Neuronal stem cell (in vitro differentiated cells): Measurements from ENCODE around the gene ARHGAP21.

Experiments used
- DNase-seq: peaks from one replicate; pipeline ENCODE4 v3.0.0-alpha.2; 2013; ENCODE audit warnings: low spot score
- H2AFZ ChIP-seq: one replicate; pipeline ENCODE4 v1.6.1; 2013; ENCODE audit warnings: mild to moderate bottlenecking, low read length, inconsistent platforms
- H2AK5ac ChIP-seq: 2 replicates; pipeline ENCODE4 v1.6.1; 2013; ENCODE audit warnings: low read depth, mild to moderate bottlenecking, inconsistent platforms, low read length, moderate library complexity, mixed read lengths
- H2BK120ac ChIP-seq: 2 replicates; pipeline ENCODE4 v1.6.1; 2013; ENCODE audit warnings: low read depth, mild to moderate bottlenecking, inconsistent platforms, low read length, moderate library complexity, mixed read lengths
- H2BK12ac ChIP-seq: one replicate; pipeline ENCODE4 v1.6.1; 2013; ENCODE audit warnings: low read length, inconsistent platforms
- H2BK15ac ChIP-seq: 2 replicates; pipeline ENCODE4 v1.6.1; 2013; ENCODE audit warnings: mild to moderate bottlenecking, low read length, inconsistent platforms, mixed read lengths
- H2BK5ac ChIP-seq: one replicate; pipeline ENCODE4 v1.6.1; 2013; ENCODE audit warnings: inconsistent platforms, mild to moderate bottlenecking, low read length, moderate library complexity
- H3K14ac ChIP-seq: one replicate; pipeline ENCODE4 v1.6.1; 2013; ENCODE audit warnings: low read length, inconsistent platforms
- H3K18ac ChIP-seq: 2 replicates; pipeline ENCODE4 v1.6.1; 2013; ENCODE audit warnings: low read length, inconsistent platforms
- H3K23ac ChIP-seq: 2 replicates; pipeline ENCODE4 v1.6.1; 2013; ENCODE audit warnings: low read depth, mild to moderate bottlenecking, mixed read lengths, low read length, inconsistent platforms; ENCODE audit not compliant: poor library complexity
- H3K27ac ChIP-seq: replicated peaks from 3 replicates; pipeline ENCODE4 v1.5.1; 2013; ENCODE audit warnings: low read length, inconsistent platforms
- H3K27me3 ChIP-seq, 3 experiments: 2 replicates each; pipeline ENCODE4 v1.6.1; 2013; ENCODE audit warnings: low read length in 3 of 3, mild to moderate bottlenecking in 2 of 3, inconsistent platforms in 1 of 3, low read depth in 1 of 3, mixed read lengths in 1 of 3, moderate library complexity in 1 of 3; ENCODE audit not compliant: control insufficient read depth in 3 of 3, insufficient read depth in 3 of 3
- H3K36me3 ChIP-seq, 2 donors: replicated peaks in 1 of 2; 2 replicates each; pipeline ENCODE4 v1.6.1; 2013; ENCODE audit warnings: low read length in 2 of 2; ENCODE audit not compliant: control insufficient read depth in 2 of 2, insufficient read depth in 2 of 2
- H3K4ac ChIP-seq: 2 replicates; pipeline ENCODE4 v1.6.1; 2013; ENCODE audit warnings: inconsistent platforms, mild to moderate bottlenecking, low read length, moderate library complexity
- H3K4me1 ChIP-seq, 2 donors: 1 replicate in 1 of 2; 2 replicates in 1 of 2; pipeline ENCODE4 v1.6.1; 2013; ENCODE audit warnings: low read length in 2 of 2, low read depth in 1 of 2; ENCODE audit not compliant: control insufficient read depth in 2 of 2, insufficient read depth in 1 of 2
- H3K4me2 ChIP-seq: one replicate; pipeline ENCODE4 v1.6.1; 2013; ENCODE audit warnings: mild to moderate bottlenecking, low read length, inconsistent platforms; ENCODE audit not compliant: insufficient read depth, poor library complexity, severe bottlenecking
- H3K4me3 ChIP-seq, 2 donors: 2 replicates each; pipeline ENCODE4 v1.5.1; 2013; ENCODE audit warnings: low read length in 2 of 2, mild to moderate bottlenecking in 2 of 2, inconsistent platforms in 1 of 2, moderate library complexity in 1 of 2
- H3K79me1 ChIP-seq: one replicate; pipeline ENCODE4 v1.6.1; 2013; ENCODE audit warnings: low read depth, mild to moderate bottlenecking, inconsistent platforms, low read length, moderate library complexity
- H3K9ac ChIP-seq: one replicate; pipeline ENCODE4 v1.6.1; 2013; ENCODE audit warnings: mild to moderate bottlenecking, low read depth, low read length, inconsistent platforms; ENCODE audit not compliant: poor library complexity
- H3K9me3 ChIP-seq, 2 donors: replicated peaks in 1 of 2; 2 replicates each; pipeline versions ENCODE3 to v1.6.1; 2013; ENCODE audit warnings: low read length in 2 of 2, mild to moderate bottlenecking in 2 of 2, inconsistent platforms in 1 of 2, low read depth in 1 of 2, mixed read lengths in 1 of 2, moderate library complexity in 1 of 2; ENCODE audit not compliant: control insufficient read depth in 2 of 2, insufficient read depth in 1 of 2
- H4K8ac ChIP-seq: one replicate; pipeline ENCODE4 v1.6.1; 2013; ENCODE audit warnings: low read depth, mild to moderate bottlenecking, inconsistent platforms, low read length, moderate library complexity
- H4K91ac ChIP-seq: one replicate; pipeline ENCODE4 v1.6.1; 2013; ENCODE audit warnings: low read length, low read depth, mild to moderate bottlenecking, inconsistent platforms; ENCODE audit not compliant: poor library complexity
- WGBS, 2 donors: extraction: QIAGEN DNeasy Blood & Tissue Kit; methylation state at CpG; one replicate each; pipeline ENCODE4 v1.1.7; 2013; ENCODE audit warnings: missing lambda C conversion rate in 2 of 2, mixed read lengths in 1 of 2; ENCODE audit not compliant: insufficient read length in 2 of 2, insufficient replicate concordance in 1 of 2; ENCODE audit errors: extremely low coverage in 2 of 2; 5-methylcytosine and 5-hydroxymethylcytosine counted together

ARHGAP21 gene

GRCh38 chr10:24681572-24682088 lies 42.1 kb downstream of the ARHGAP21 start:
- Histone ChIP-seq H3K79me1 (no peaks in the 10 kb centered on the region), H4K91ac (no peak overlapping the region), H3K27ac (no peak overlapping the region), H2AFZ (no peak overlapping the region), H2BK5ac (no peak overlapping the region), H3K4me2 (no peak overlapping the region), H2BK120ac (no peak overlapping the region), H3K9me3 (peaks cover 0 to 26% of the 10 kb centered on the region in 2 donors), H3K14ac (no peak overlapping the region), H3K4ac (no peak overlapping the region), H2BK15ac (no peak overlapping the region), H3K9ac (no peak overlapping the region), H2BK12ac (no peak overlapping the region), H3K4me1 (no peaks in the 10 kb centered on the region), H3K4me3 (no peak overlapping the region), H3K18ac (no peak overlapping the region), H3K27me3 (no peaks in the 10 kb centered on the region), H4K8ac (no peak overlapping the region), H3K36me3 (peaks cover 1 to 14% of the 10 kb centered on the region in 2 donors), H3K23ac (no peak overlapping the region), H2AK5ac (no peak overlapping the region)
- WGBS, 2 donors = 100% methylated on average over 1 of the region's 6 CpGs; no CpG with 5 or more reads in 1 of the 2 donors
- no peak for DNase-seq

DNA sequence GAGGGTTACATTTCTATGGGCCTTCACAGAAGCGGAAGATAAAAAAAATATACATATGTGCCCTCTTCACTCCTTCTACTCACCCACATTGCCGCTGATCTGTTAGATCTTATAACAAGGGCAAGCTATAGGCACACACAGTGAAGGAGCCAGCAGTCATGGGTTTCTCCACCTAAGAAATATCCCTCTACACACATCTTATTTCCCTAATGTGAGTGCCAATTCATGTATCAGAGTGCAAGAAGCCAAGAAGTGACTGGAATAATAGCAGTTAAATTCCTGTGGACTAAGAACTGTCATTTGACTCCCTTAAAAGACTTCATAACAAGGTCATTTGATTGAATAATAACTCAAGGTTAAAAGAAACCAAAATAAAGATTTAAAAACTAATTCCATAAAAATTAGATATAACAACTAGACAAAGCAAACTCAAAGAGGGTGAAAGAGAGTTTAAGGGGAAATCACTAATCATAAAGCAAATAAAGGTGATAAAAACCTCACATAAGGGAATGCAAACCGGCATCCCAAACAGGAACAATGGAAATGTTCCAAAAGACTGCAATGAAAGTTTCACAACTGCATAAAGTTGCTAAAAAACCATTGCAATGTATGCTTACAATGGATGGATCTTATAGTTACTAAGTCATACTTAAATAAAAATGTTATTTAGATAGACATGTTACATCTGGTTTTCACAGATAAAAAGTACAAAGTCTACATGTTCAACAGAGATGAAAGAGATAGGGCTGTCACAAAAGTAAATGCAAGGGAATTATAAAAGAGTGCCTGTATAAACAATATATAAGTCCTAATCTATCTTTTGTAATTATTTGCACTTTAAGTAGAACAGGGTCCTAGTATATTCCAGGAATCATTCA lies 42.8 kb downstream of the ARHGAP21 start:
- H3K36me3 ChIP-seq = peaks cover 0 to 8% of the 10 kb centered on the region in 2 donors
- DNase-seq = no peak
- H2BK12ac ChIP-seq = no peak overlapping the region
- no peak overlapping the region for H2BK15ac ChIP-seq
- no peaks in the 10 kb centered on the region for H3K4me1 ChIP-seq
- no peak overlapping the region for H3K27ac ChIP-seq
- no peak overlapping the region for H3K4me2 ChIP-seq
- no peak overlapping the region for H3K4me3 ChIP-seq
- H2BK120ac ChIP-seq = no peak overlapping the region
- H3K23ac ChIP-seq = no peak overlapping the region
- H3K9ac ChIP-seq = no peak overlapping the region
- H2BK5ac ChIP-seq = no peak overlapping the region
- H3K79me1 ChIP-seq = no peaks in the 10 kb centered on the region
- H3K14ac ChIP-seq = no peak overlapping the region
- no peak overlapping the region for H4K91ac ChIP-seq
- no peak overlapping the region for H2AFZ ChIP-seq
- H2AK5ac ChIP-seq = no peak overlapping the region
- H3K18ac ChIP-seq = no peak overlapping the region
- H3K9me3 ChIP-seq = peaks cover 0 to 30% of the 10 kb centered on the region in 2 donors
- WGBS, 2 donors = no CpG with 5 or more reads among the region's 3 CpGs
- H3K4ac ChIP-seq = no peak overlapping the region
- no peak overlapping the region for H4K8ac ChIP-seq
- no peaks in the 10 kb centered on the region for H3K27me3 ChIP-seq

DNA sequence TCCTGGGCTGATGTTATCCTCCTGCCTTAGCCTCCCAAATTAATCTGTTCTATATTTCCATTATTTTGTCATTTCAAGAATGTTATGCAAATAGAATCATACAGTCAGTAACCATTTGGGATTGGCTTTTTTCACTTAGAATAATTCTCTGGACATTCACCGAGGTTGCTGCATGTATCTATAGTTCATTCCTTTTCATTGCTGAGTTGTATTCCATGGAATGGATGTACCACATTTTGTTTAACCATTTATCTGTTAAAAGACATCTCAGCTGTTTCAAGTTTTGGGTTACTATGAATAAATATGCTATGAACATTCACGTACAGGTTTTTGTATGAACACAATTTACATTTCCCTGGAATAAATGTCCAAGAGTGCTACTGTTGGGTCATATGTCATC lies 44.9 kb downstream of the ARHGAP21 start:
- no peak for DNase-seq
- no peak overlapping the region for H3K4me2 ChIP-seq
- no peak overlapping the region for H4K91ac ChIP-seq
- H2AK5ac ChIP-seq = no peak overlapping the region
- H2BK12ac ChIP-seq = no peak overlapping the region
- H3K4me1 ChIP-seq = no peaks in the 10 kb centered on the region
- H3K27me3 ChIP-seq = no peaks in the 10 kb centered on the region
- no peak overlapping the region for H2BK120ac ChIP-seq
- no peaks in the 10 kb centered on the region for H3K79me1 ChIP-seq
- H2BK5ac ChIP-seq = no peak overlapping the region
- H2AFZ ChIP-seq = no peak overlapping the region
- H3K9ac ChIP-seq = no peak overlapping the region
- no peak overlapping the region for H3K4me3 ChIP-seq
- H3K27ac ChIP-seq = no peak overlapping the region
- H3K9me3 ChIP-seq = peaks cover 0 to 33% of the 10 kb centered on the region in 2 donors
- no peak overlapping the region for H2BK15ac ChIP-seq
- peaks cover 2 to 10% of the 10 kb centered on the region in 2 donors for H3K36me3 ChIP-seq
- H4K8ac ChIP-seq = no peak overlapping the region
- no peak overlapping the region for H3K18ac ChIP-seq
- no CpG with 5 or more reads among the region's 2 CpGs for WGBS, 2 donors
- H3K23ac ChIP-seq = no peak overlapping the region
- H3K14ac ChIP-seq = no peak overlapping the region
- no peak overlapping the region for H3K4ac ChIP-seq

DNA sequence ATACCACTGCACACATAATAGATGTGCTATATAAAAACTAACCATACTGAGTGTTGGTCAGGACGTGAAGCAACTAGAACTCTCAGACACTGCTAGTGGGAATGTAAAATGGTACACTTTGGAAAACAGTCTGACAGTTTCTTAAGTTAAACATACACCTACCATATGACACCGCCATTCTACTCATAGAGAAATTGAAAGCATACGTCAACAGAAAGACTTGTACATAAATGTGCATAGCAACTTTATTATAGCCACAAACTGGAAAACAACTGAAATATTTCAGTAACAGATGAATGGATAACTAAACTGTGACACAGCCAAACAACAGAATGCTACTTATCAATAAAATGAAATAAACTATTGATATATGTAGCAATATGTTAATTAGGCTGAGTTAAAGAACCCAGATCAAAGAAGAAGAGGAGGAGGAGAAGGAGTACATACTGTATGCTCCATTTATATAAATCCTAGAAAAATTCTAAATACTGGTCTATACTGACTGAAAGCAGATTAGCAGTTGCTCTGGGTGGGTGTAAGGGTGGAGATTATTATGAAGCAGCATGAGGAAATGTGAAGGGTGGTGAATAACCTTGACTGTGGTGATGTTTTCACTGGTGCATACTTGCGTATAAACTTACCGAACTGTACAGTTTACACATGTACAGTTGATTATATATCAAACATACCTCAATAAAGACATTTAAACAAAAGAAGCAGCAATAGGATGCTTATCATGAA lies 48.6 kb downstream of the ARHGAP21 start:
- Histone ChIP-seq H2BK5ac (no peak overlapping the region), H2BK15ac (no peak overlapping the region), H3K36me3 (peaks cover 2 to 11% of the 10 kb centered on the region in 2 donors), H3K9ac (no peak overlapping the region), H2BK120ac (no peak overlapping the region), H4K8ac (no peak overlapping the region), H3K4me3 (no peak overlapping the region), H4K91ac (no peak overlapping the region), H3K14ac (no peak overlapping the region), H2AK5ac (no peak overlapping the region), H3K4ac (no peak overlapping the region), H2BK12ac (no peak overlapping the region), H3K79me1 (no peaks in the 10 kb centered on the region), H2AFZ (no peak overlapping the region), H3K4me2 (no peak overlapping the region), H3K18ac (no peak overlapping the region), H3K4me1 (no peaks in the 10 kb centered on the region), H3K27me3 (no peaks in the 10 kb centered on the region), H3K27ac (no peak overlapping the region), H3K9me3 (peaks cover 0 to 30% of the 10 kb centered on the region in 2 donors), H3K23ac (no peak overlapping the region)
- no CpG with 5 or more reads among the region's 5 CpGs for WGBS, 2 donors
- no peak for DNase-seq
